ENCODE results near the gene VWA8. TPM values are rescaled to one million over a fixed set of nuclear protein-coding genes. Genes with fewer than 3 reads are reported as not detected.

VWA8 gene
- total and polyA plus RNA-seq, 2 of the 13 experiments (the other 11 are each of a cell fraction or from before 2014, with no cell fraction given), result 9.1 to 17.3 TPM

- no TSS peak for BruUV-seq (replicated peaks)
- ChIA-PET POLR2A (no interaction called here), CTCF (ENCODE audit: low intra/inter-chr PET ratio, low total read pairs) (no interaction called here)
Measured at GRCh38 chr13:41822560-41822959, 138.3 kb downstream of the VWA8 start.

DNA sequence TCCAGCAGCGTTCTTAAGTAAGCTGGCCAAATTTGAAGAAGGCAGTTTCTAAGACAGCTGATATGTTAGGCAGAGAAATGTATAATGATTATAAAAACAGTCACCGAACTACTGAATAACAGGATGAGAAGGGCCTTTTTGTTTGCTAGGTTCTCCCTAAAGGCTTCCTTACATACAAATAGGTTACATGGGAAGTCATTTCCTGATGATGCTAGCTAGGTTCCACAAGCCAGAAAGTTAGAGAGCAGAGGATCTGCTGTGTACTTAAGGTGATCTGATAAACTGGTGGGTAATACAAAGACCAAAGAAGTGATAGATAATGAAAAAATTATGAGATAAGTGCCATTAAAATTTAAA, 139.7 kb downstream of the VWA8 start:
- Histone ChIP-seq H3K9me3 (ENCODE audit: low read length) (no peaks in the 10 kb centered on the region), H3K4me3 (replicated peaks in 1 of 3; ENCODE audit: insufficient read depth in 1 of 3, low read depth in 2 of 3, low read length in 3 of 3) (no peak overlapping the region), H4K20me1 (ENCODE audit: insufficient read depth, low read length) (no peaks in the 10 kb centered on the region; the same call in 1 of the 2 replicates), H3K27ac (ENCODE audit: extremely low read length, insufficient read depth, low read length) (no peak overlapping the region), H3K4me2 (ENCODE audit: low read depth, low read length) (no peak overlapping the region), H3K27me3 (ENCODE audit: control insufficient read depth in 1 of 2, insufficient read depth in 2 of 2, low read length in 2 of 2) (no peaks in the 10 kb centered on the region), H2AFZ (ENCODE audit: low read length) (no peak overlapping the region), H3K4me1 (ENCODE audit: insufficient read depth, low read length) (no peaks in the 10 kb centered on the region), H3K9ac (ENCODE audit: insufficient read depth, low read depth, low read length) (no peak overlapping the region), H3K79me2 (ENCODE audit: insufficient read depth, low read length) (no peaks in the 10 kb centered on the region), H3K36me3 (replicated peaks in 1 of 2; ENCODE audit: control insufficient read depth in 1 of 2, insufficient read depth in 2 of 2, low read length in 2 of 2) (peaks cover 2 to 29% of the 10 kb centered on the region in 2 experiments; a peak in 3 of 5 replicates)
- FAIRE-seq, result no peak
- WGBS (ENCODE audit: low lambda C conversion rate), result 100% methylated on average over 2 of the region's 2 CpGs
- ChIA-PET CTCF (ENCODE audit: low intra/inter-chr PET ratio, low total read pairs) (no interaction called here), POLR2A (no interaction called here)
- TF ChIP-seq EEA1 (CRISPR knock-in tag; IDR thresholded peaks at IDR 0.05; ENCODE audit: borderline replicate concordance) (no peak), KAT2B (IDR thresholded peaks at IDR 0.05; ENCODE audit: borderline replicate concordance, low read depth, low read length) (no peak), ZNF777 (CRISPR knock-in tag; IDR thresholded peaks at IDR 0.05) (no peak), ZNF501 (CRISPR knock-in tag; IDR thresholded peaks at IDR 0.05) (no peak), ZNF547 (CRISPR knock-in tag; IDR thresholded peaks at IDR 0.05) (no peak), CERS6 (CRISPR knock-in tag; IDR thresholded peaks at IDR 0.05) (no peak), ZNF260 (CRISPR knock-in tag; IDR thresholded peaks at IDR 0.05; ENCODE audit: borderline replicate concordance, low read depth) (no peak), SMAD3 (CRISPR knock-in tag; IDR thresholded peaks at IDR 0.05) (no peak), ZNF577 (CRISPR knock-in tag; IDR thresholded peaks at IDR 0.05; ENCODE audit: borderline replicate concordance, low read depth) (no peak), ZNF816 (CRISPR knock-in tag; IDR thresholded peaks at IDR 0.05; ENCODE audit: borderline replicate concordance) (no peak), NFIC (IDR thresholded peaks at IDR 0.05; ENCODE audit: low read length) (no peak), RNF2 (conservative IDR thresholded peaks at IDR 0.05; ENCODE audit: low read depth) (no peak), IRX3 (CRISPR knock-in tag; IDR thresholded peaks at IDR 0.05; ENCODE audit: borderline replicate concordance, low read depth) (no peak), ZSCAN20 (CRISPR knock-in tag; IDR thresholded peaks at IDR 0.05; ENCODE audit: borderline replicate concordance) (no peak), ZBTB1 (CRISPR knock-in tag; IDR thresholded peaks at IDR 0.05; ENCODE audit: borderline replicate concordance) (no peak), ZKSCAN5 (CRISPR knock-in tag; IDR thresholded peaks at IDR 0.05) (no peak)
- TF ChIP-seq, protein P1, sequence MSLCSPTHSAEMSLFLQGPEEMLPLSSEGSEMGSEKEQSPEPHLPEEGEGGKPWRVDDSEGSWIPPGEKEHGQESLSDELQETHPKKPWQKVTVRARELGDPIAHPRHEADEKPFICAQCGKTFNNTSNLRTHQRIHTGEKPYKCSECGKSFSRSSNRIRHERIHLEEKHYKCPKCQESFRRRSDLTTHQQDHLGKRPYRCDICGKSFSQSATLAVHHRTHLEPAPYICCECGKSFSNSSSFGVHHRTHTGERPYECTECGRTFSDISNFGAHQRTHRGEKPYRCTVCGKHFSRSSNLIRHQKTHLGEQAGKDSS (CRISPR knock-in tag; IDR thresholded peaks at IDR 0.05; ENCODE audit: borderline replicate concordance, low read depth), result no peak
- no peak for DNase-seq (ENCODE audit: low spot score)
- in situ Hi-C loops (cut with HindIII; ENCODE audit: extremely low pct_ligation_motif_present, low pct_unique_long_range_greater_than_20kb), result no loop called here
- no TSS peak for BruUV-seq (replicated peaks)
- no peak for ATAC-seq
- intact Hi-C loops (cut with micrococcal nuclease; ENCODE audit: unreplicated experiment), result no loop called here

More at GRCh38 chr13:41822560-41822959, 138.3 kb downstream of the VWA8 start:
- Histone ChIP-seq H3K4me3 (replicated peaks in 1 of 3; ENCODE audit: insufficient read depth in 1 of 3, low read depth in 2 of 3, low read length in 3 of 3) (no peak overlapping the region), H3K27me3 (ENCODE audit: control insufficient read depth in 1 of 2, insufficient read depth in 2 of 2, low read length in 2 of 2) (no peaks in the 10 kb centered on the region), H3K9ac (ENCODE audit: insufficient read depth, low read depth, low read length) (no peak overlapping the region), H3K27ac (ENCODE audit: extremely low read length, insufficient read depth, low read length) (no peak overlapping the region), H3K9me3 (ENCODE audit: low read length) (no peaks in the 10 kb centered on the region), H2AFZ (ENCODE audit: low read length) (no peak overlapping the region), H3K36me3 (replicated peaks in 1 of 2; ENCODE audit: control insufficient read depth in 1 of 2, insufficient read depth in 2 of 2, low read length in 2 of 2) (peaks cover 2 to 24% of the 10 kb centered on the region in 2 experiments; a peak in 3 of 5 replicates), H3K79me2 (ENCODE audit: insufficient read depth, low read length) (no peaks in the 10 kb centered on the region), H3K4me1 (ENCODE audit: insufficient read depth, low read length) (no peaks in the 10 kb centered on the region), H4K20me1 (ENCODE audit: insufficient read depth, low read length) (no peaks in the 10 kb centered on the region; the same call in 1 of the 2 replicates), H3K4me2 (ENCODE audit: low read depth, low read length) (no peak overlapping the region)
- FAIRE-seq, result no peak
- in situ Hi-C loops (cut with HindIII; ENCODE audit: extremely low pct_ligation_motif_present, low pct_unique_long_range_greater_than_20kb), result no loop called here
- intact Hi-C loops (cut with micrococcal nuclease; ENCODE audit: unreplicated experiment), result no loop called here
- peak; percentile 55; the same call in 1 of the 2 replicates for TF ChIP-seq ATF7 (IDR thresholded peaks at IDR 0.05)
- no peak for TF ChIP-seq ATF7 (CRISPR knock-in tag; IDR thresholded peaks at IDR 0.05)
- no peak for TF ChIP-seq NR3C1 (CRISPR knock-in tag; IDR thresholded peaks at IDR 0.05)
- TF ChIP-seq RELA (CRISPR knock-in tag; IDR thresholded peaks at IDR 0.05), result no peak
- DNase-seq (ENCODE audit: low spot score), result no peak
- ATAC-seq, result no peak
